CMK (cell line): Measurements from ENCODE around the gene OR51L1.
"Not testable (repeated sequence)": the region's sequence is repeated elsewhere in the genome, so short reads cannot be mapped to it uniquely, and the experiment has no call there.

Experiments
- DNase-seq: peaks from one replicate; pipeline ENCODE4 v3.0.0-alpha.2; 2010; ENCODE audit warnings: low read depth

The OR51L1 gene

GRCh38 chr11:4994551-4994950 lies at the start of gene OR51L1:
TSS of gene OR51L1 (plus strand) at chr11:4994851. CDS start at chr11:4998983, 4,132 bp downstream.
- no peak for DNase-seq

- no peak for DNase-seq
Observed at GRCh38 chr11:4947505-4947904, 47.1 kb upstream of the OR51L1 start, which contains the start of gene OR51A4. TSS of gene OR51A4 (minus strand) at chr11:4947605. CDS start at chr11:4947100, 505 bp downstream.

- not testable (repeated sequence) for DNase-seq
Observed at GRCh38 chr11:4955613-4956012, 39.0 kb upstream of the OR51L1 start, which contains the start of gene OR51A2. TSS of gene OR51A2 (minus strand) at chr11:4955713. CDS start at chr11:4955713, 0 bp downstream.

- DNase-seq: no peak
Observed at GRCh38 chr11:4957396-4957795, 37.3 kb upstream of the OR51L1 start.

- DNase-seq: no peak
Observed at GRCh38 chr11:4960877-4961276, 33.8 kb upstream of the OR51L1 start.

GRCh38 chr11:4962816-4963215 lies 31.8 kb upstream of the OR51L1 start:
- no peak for DNase-seq

- DNase-seq: no peak
Observed at GRCh38 chr11:4975436-4975835, 19.2 kb upstream of the OR51L1 start.

- DNase-seq: no peak
Observed at GRCh38 chr11:4979036-4979435, 15.6 kb upstream of the OR51L1 start.

GRCh38 chr11:4982678-4983077 lies 12.0 kb upstream of the OR51L1 start:
- DNase-seq: no peak

- DNase-seq: no peak
Observed at GRCh38 chr11:4983841-4984240, 10.8 kb upstream of the OR51L1 start.

- DNase-seq: no peak
Observed at GRCh38 chr11:4991060-4991459, 3.6 kb upstream of the OR51L1 start.

GRCh38 chr11:5004424-5005274 lies 10.0 kb downstream of the OR51L1 start:
- DNase-seq: peak; percentile 2

- DNase-seq: no peak
Observed at GRCh38 chr11:5007561-5007960, 12.9 kb downstream of the OR51L1 start.

- DNase-seq: no peak
Observed at GRCh38 chr11:5011254-5011653, 16.6 kb downstream of the OR51L1 start.

- no peak for DNase-seq
Observed at GRCh38 chr11:5013012-5013411, 18.4 kb downstream of the OR51L1 start.

GRCh38 chr11:5021996-5022395 lies 27.3 kb downstream of the OR51L1 start:
- no peak for DNase-seq

GRCh38 chr11:5036669-5037068 lies 42.0 kb downstream of the OR51L1 start:
- DNase-seq: no peak

- no peak for DNase-seq
Observed at GRCh38 chr11:5037926-5038325, 43.3 kb downstream of the OR51L1 start.

- DNase-seq: no peak
Observed at GRCh38 chr11:5038341-5038740, 43.7 kb downstream of the OR51L1 start.

- no peak for DNase-seq
Observed at GRCh38 chr11:5040876-5041275, 46.2 kb downstream of the OR51L1 start.

- no peak for DNase-seq
Observed at GRCh38 chr11:5042091-5042490, 47.4 kb downstream of the OR51L1 start.

GRCh38 chr11:5043380-5043779 lies 48.7 kb downstream of the OR51L1 start:
- DNase-seq: no peak

- no peak for DNase-seq
Observed at GRCh38 chr11:5046226-5046625, 51.6 kb downstream of the OR51L1 start, which contains the start of gene OR52J3. TSS of gene OR52J3 (plus strand) at chr11:5046526. CDS start at chr11:5046526, 0 bp downstream.
